HCT116 (cell line): ENCODE results near the gene TSPAN6. TPM values are rescaled to one million over a fixed set of nuclear protein-coding genes. Genes with fewer than 3 reads are reported as not detected.

Experiments
- ATAC-seq: fragments of 200-7000 bp; cut with Tn5 transposase; 2 replicates; pipeline ENCODE4 v1.9.1; 2020; ENCODE audit warnings: mild to moderate bottlenecking, moderate library complexity
- BruUV-seq: library from RNA; stranded (reverse); fragments of 400-500 nt; replicated peaks from 2 replicates; lab custom pipeline; 2021; lab: Mats Ljungman, UMichigan
- CTCF ChIA-PET: fragments of 300-600 bp; sonication (Branson Sonifier 250); formaldehyde crosslinking; loops from one replicate; lab custom pipeline; 2021; ENCODE audit warnings: antibody characterized with exemption; lab: Charles Lee
- POLR2A ChIA-PET: fragments of 300-600, 350-600 bp; sonication (Branson Sonifier 250); formaldehyde crosslinking; loops from one replicate; lab custom pipeline; 2021; ENCODE audit warnings: antibody characterized with exemption; lab: Charles Lee
- RAD21 ChIA-PET, 2 experiments: fragments of 300-600 bp; sonication (Branson Sonifier 250); formaldehyde crosslinking; loops; one replicate each; lab custom pipeline; 2023; ENCODE audit warnings: low total read pairs in 2 of 2; ENCODE audit not compliant: uncharacterized antibody in 2 of 2, unreplicated experiment in 2 of 2, low non-redundant PET in 1 of 2; lab: Charles Lee
- DNase-seq: peaks from one replicate; pipeline ENCODE4 v3.0.0-alpha.2; 2010; ENCODE audit warnings: low read depth, low spot score
- H2AFZ ChIP-seq: fragments of 200-600 bp; shearing (Covaris generic), sonication (generic); 2 replicates; pipeline ENCODE4 v1.6.1; 2017; ENCODE audit warnings: low read depth, mixed run types, mixed read lengths, antibody characterized with exemption, low read length; ENCODE audit not compliant: poor library complexity, severe bottlenecking
- H3K27ac ChIP-seq: 2 replicates; pipeline ENCODE4 v1.5.1; 2012; ENCODE audit warnings: low read depth, low read length
- H3K27me3 ChIP-seq: fragments of 200-600 bp; sonication (generic); 2 replicates; pipeline ENCODE4 v1.6.1; 2016; ENCODE audit warnings: mixed run types, low read length, mixed read lengths; ENCODE audit not compliant: insufficient read depth
- H3K36me3 ChIP-seq, 2 experiments: fragments of 200-500 bp in 1 of 2; fragments of 200-600 bp in 1 of 2; sonication (Bioruptor generic) in 1 of 2; sonication (generic) in 1 of 2; 2 replicates each; pipeline versions ENCODE4 v1.5.1 to v1.6.1; 2014 to 2016; ENCODE audit warnings: low read length in 2 of 2, inconsistent platforms in 1 of 2, mixed read lengths in 1 of 2, mixed run types in 1 of 2; ENCODE audit not compliant: insufficient read depth in 2 of 2, control insufficient read depth in 1 of 2
- H3K4me1 ChIP-seq, 2 experiments: fragments of 200-600 bp in 1 of 2; sonication (generic) in 1 of 2; 2 replicates each; pipeline versions ENCODE4 v1.5.1 to v1.6.1; 2012 to 2017; ENCODE audit warnings: low read length in 2 of 2, inconsistent platforms in 1 of 2, mild to moderate bottlenecking in 1 of 2, mixed read lengths in 1 of 2, mixed run types in 1 of 2, moderate library complexity in 1 of 2; ENCODE audit not compliant: insufficient read depth in 2 of 2, control insufficient read depth in 1 of 2
- H3K4me2 ChIP-seq: fragments of 200-600 bp; sonication (generic); 2 replicates; pipeline ENCODE4 v1.6.1; 2017; ENCODE audit warnings: mixed run types, low read length, mixed read lengths
- H3K4me3 ChIP-seq, 2 experiments: fragments of 200-600 bp in 1 of 2; sonication (generic) in 1 of 2; replicated peaks in 1 of 2; 2 replicates each; pipeline ENCODE4 v1.5.1; 2011 to 2016; ENCODE audit warnings: low read length in 2 of 2, control low read depth in 1 of 2, low read depth in 1 of 2, mild to moderate bottlenecking in 1 of 2, mixed read lengths in 1 of 2, mixed run types in 1 of 2
- H3K79me2 ChIP-seq: fragments of 200-600 bp; sonication (generic); 2 replicates; pipeline ENCODE4 v1.6.1; 2017; ENCODE audit warnings: mild to moderate bottlenecking, mixed run types, low read length, moderate library complexity, mixed read lengths; ENCODE audit not compliant: insufficient read depth
- H3K9ac ChIP-seq: fragments of 200-600 bp; sonication (generic); 2 replicates; pipeline ENCODE4 v1.6.1; 2016; ENCODE audit warnings: low read length, mixed read lengths
- H3K9me2 ChIP-seq: fragments of 200-600 bp; sonication (generic), shearing (Covaris generic); 2 replicates; pipeline ENCODE4 v1.6.1; 2017; ENCODE audit warnings: mixed run types, mild to moderate bottlenecking, moderate library complexity; ENCODE audit not compliant: insufficient read depth
- H3K9me3 ChIP-seq, 2 experiments: fragments of 200-500 bp in 1 of 2; fragments of 200-600 bp in 1 of 2; sonication (Bioruptor generic) in 1 of 2; sonication (generic) in 1 of 2; 2 replicates each; pipeline ENCODE4 v1.6.1; 2014 to 2017; ENCODE audit warnings: low read length in 2 of 2, mixed read lengths in 2 of 2, inconsistent platforms in 1 of 2, low read depth in 1 of 2, mild to moderate bottlenecking in 1 of 2, mixed run types in 1 of 2, moderate library complexity in 1 of 2; ENCODE audit not compliant: control insufficient read depth in 1 of 2, insufficient read depth in 1 of 2
- H4K20me1 ChIP-seq: fragments of 200-600 bp; sonication (generic), shearing (Covaris generic); 2 replicates; pipeline ENCODE4 v1.6.1; 2017; ENCODE audit warnings: mixed run types, mild to moderate bottlenecking, moderate library complexity; ENCODE audit not compliant: insufficient read depth
- CBX3 ChIP-seq: IDR thresholded peaks from 2 replicates; pipeline ENCODE4 v1.6.1; 2012; ENCODE audit warnings: low read depth
- CTCF ChIP-seq, 3 experiments: fragments of 200-600 bp in 1 of 3; sonication (generic) in 1 of 3; IDR thresholded peaks in 2 of 3; conservative IDR thresholded peaks in 1 of 3; 2 replicates each; pipeline ENCODE4 v1.5.1; 2012 to 2017; ENCODE audit warnings: low read depth in 2 of 3, low read length in 2 of 3, antibody characterized with exemption in 1 of 3, borderline replicate concordance in 1 of 3, control low read depth in 1 of 3, mild to moderate bottlenecking in 1 of 3, mixed read lengths in 1 of 3, mixed run types in 1 of 3, moderate library complexity in 1 of 3; ENCODE audit not compliant: insufficient read depth in 1 of 3
- ELF1 ChIP-seq: IDR thresholded peaks from 2 replicates; pipeline ENCODE4 v1.6.1; 2012; ENCODE audit warnings: low read depth, borderline replicate concordance
- EZH2 ChIP-seq: fragments of 200-600 bp; sonication (generic); IDR thresholded peaks from 2 replicates; pipeline ENCODE4 v1.6.1; 2017; ENCODE audit warnings: antibody characterized with exemption, mixed run types
- EZH2phosphoT487 ChIP-seq: fragments of 200-600 bp; IDR thresholded peaks from 2 replicates; pipeline ENCODE4 v1.6.1; 2018; ENCODE audit warnings: antibody characterized with exemption, borderline replicate concordance
- JUND ChIP-seq: IDR thresholded peaks from 2 replicates; pipeline ENCODE4 v1.6.1; 2012
- MAX ChIP-seq: IDR thresholded peaks from 2 replicates; pipeline ENCODE4 v1.6.1; 2012
- POLR2AphosphoS5 ChIP-seq: IDR thresholded peaks from 2 replicates; pipeline ENCODE4 v1.6.1; 2011; ENCODE audit warnings: mild to moderate bottlenecking, low read depth, low read length, moderate library complexity
- RAD21 ChIP-seq: IDR thresholded peaks from 2 replicates; pipeline ENCODE4 v1.6.1; 2012; ENCODE audit warnings: low read depth, mild to moderate bottlenecking
- TCF7L2 ChIP-seq: IDR thresholded peaks from 2 replicates; pipeline ENCODE4 v1.7.0; 2011; ENCODE audit warnings: borderline replicate concordance, inconsistent platforms; ENCODE audit not compliant: insufficient read depth, insufficient read length; ENCODE audit errors: extremely low read depth
- ZFX ChIP-seq: fragments of 450-650 bp; IDR thresholded peaks from 2 replicates; pipeline ENCODE4 v1.6.1; 2017
- ZNF274 ChIP-seq: fragments of 200-500 bp; sonication (Bioruptor generic); IDR thresholded peaks from 2 replicates; pipeline ENCODE4 v1.6.1; 2014; ENCODE audit warnings: mild to moderate bottlenecking, low read depth, low read length, inconsistent platforms
- intact Hi-C: fragments of 100-400 bp; cut with micrococcal nuclease; formaldehyde crosslinking; loops from 2 replicates; pipeline ENCODE4 v1.10.0; 2022
- total RNA-seq: library from RNA; stranded (reverse); gene quantifications from one replicate; pipeline ENCODE4 v1.2.1, GENCODE V29; 2021; ENCODE audit not compliant: unreplicated experiment

Gene TSPAN6
- total RNA-seq, 1 experiment from 2014 or later, result 25.0 TPM

GRCh38 chrX:100625985-100626491, 10.6 kb downstream of the TSPAN6 start:
- CTCF ChIA-PET, result interaction anchor here (2.2 kb wide), 1 partner anchor 11 kb away, joined by 11 read pairs; the partner anchor contains the start of gene TSPAN6
- POLR2A ChIA-PET, result no interaction called here

More at GRCh38 chrX:100625985-100626491, 10.6 kb downstream of the TSPAN6 start:
- Histone ChIP-seq H3K9me3 (no peaks in the 10 kb centered on the region), H3K36me3 (no peaks in the 10 kb centered on the region; a peak in 1 of 4 replicates), H3K27ac (no peak overlapping the region), H3K4me3 (no peak overlapping the region), H4K20me1 (no peaks in the 10 kb centered on the region), H3K4me1 (no peaks in the 10 kb centered on the region), H3K9me2 (no peaks in the 10 kb centered on the region), H3K4me2 (no peak overlapping the region), H3K79me2 (no peaks in the 10 kb centered on the region), H3K27me3 (no peaks in the 10 kb centered on the region), H2AFZ (no peak overlapping the region), H3K9ac (no peak overlapping the region)
- intact Hi-C loops, result no loop called here
- RAD21 ChIA-PET, result no interaction called here
- no peak for ATAC-seq
- no peak for DNase-seq
- no TSS peak for BruUV-seq
- TF ChIP-seq MAX (no peak), ELF1 (no peak), RAD21 (no peak), ZNF274 (no peak), POLR2AphosphoS5 (no peak), EZH2phosphoT487 (no peak), ZFX (no peak), EZH2 (no peak), TCF7L2 (no peak), CBX3 (no peak), CTCF (IDR thresholded peaks at IDR 0.05 in 2 of 3, conservative IDR thresholded peaks at IDR 0.05 in 1 of 3; ENCODE audit: borderline replicate concordance in 1 of 3, insufficient read depth in 1 of 3, low read depth in 2 of 3, low read length in 2 of 3) (no peak), JUND (no peak)
